Neural cell (in vitro differentiated cells): ENCODE data around the gene BHLHA9. TPM values are rescaled to one million over a fixed set of nuclear protein-coding genes. Genes with fewer than 3 reads are reported as not detected.

Experiments
- H2AFZ ChIP-seq: fragments of 200-600, 300-800 bp; sonication (generic), shearing (Covaris generic); 2 replicates; pipeline ENCODE4 v1.6.0; 2014; ENCODE audit warnings: low read depth, mild to moderate bottlenecking, antibody characterized with exemption, low read length, moderate library complexity
- H3F3A ChIP-seq: fragments of 200-600 bp; shearing (Covaris generic); 2 replicates; pipeline ENCODE4 v1.6.1; 2016; ENCODE audit warnings: mild to moderate bottlenecking, moderate library complexity, mixed read lengths, antibody characterized with exemption, low read length; ENCODE audit not compliant: insufficient read depth, poor library complexity, severe bottlenecking
- H3K27ac ChIP-seq: fragments of 200-600, 300-800 bp; sonication (generic), shearing (Covaris generic); 2 replicates; pipeline ENCODE4 v1.5.1; 2014; ENCODE audit warnings: mild to moderate bottlenecking, low read length, moderate library complexity
- H3K27me3 ChIP-seq: fragments of 300-800, 200-600 bp; sonication (generic), shearing (Covaris generic); 2 replicates; pipeline ENCODE4 v1.6.0; 2014; ENCODE audit warnings: mild to moderate bottlenecking, low read depth, low read length, moderate library complexity; ENCODE audit not compliant: insufficient read depth
- H3K36me3 ChIP-seq: fragments of 300-800, 200-600 bp; sonication (generic), shearing (Covaris generic); 2 replicates; pipeline ENCODE4 v1.5.1; 2014; ENCODE audit warnings: mild to moderate bottlenecking, antibody characterized with exemption, low read length, moderate library complexity; ENCODE audit not compliant: insufficient read depth
- H3K4me2 ChIP-seq: fragments of 300-800, 200-600 bp; sonication (generic), shearing (Covaris generic); 2 replicates; pipeline ENCODE4 v1.6.0; 2014; ENCODE audit warnings: mild to moderate bottlenecking, low read length
- H3K4me3 ChIP-seq: fragments of 300-800, 200-600 bp; sonication (generic), shearing (Covaris generic); 2 replicates; pipeline ENCODE4 v1.5.1; 2014; ENCODE audit warnings: mild to moderate bottlenecking, low read length, moderate library complexity
- H3K79me2 ChIP-seq: fragments of 200-600 bp; shearing (Covaris generic); replicated peaks from 2 replicates; pipeline ENCODE4 v1.6.0; 2014; ENCODE audit warnings: mild to moderate bottlenecking, low read length, moderate library complexity; ENCODE audit not compliant: insufficient read depth
- H3K9ac ChIP-seq: fragments of 300-800, 200-600 bp; sonication (generic), shearing (Covaris generic); 2 replicates; pipeline ENCODE4 v1.6.1; 2016; ENCODE audit warnings: mild to moderate bottlenecking, low read length, mixed read lengths
- H3K9me2 ChIP-seq: fragments of 200-600 bp; shearing (Covaris generic); 2 replicates; pipeline ENCODE4 v1.6.1; 2016; ENCODE audit warnings: mild to moderate bottlenecking, low read length, mixed read lengths; ENCODE audit not compliant: insufficient read depth
- H3K9me3 ChIP-seq: fragments of 200-600, 300-800 bp; sonication (generic), shearing (Covaris generic); 2 replicates; pipeline ENCODE4 v1.6.1; 2016; ENCODE audit warnings: mild to moderate bottlenecking, mixed run types, low read length, moderate library complexity, mixed read lengths
- H4K20me1 ChIP-seq: fragments of 200-600 bp; shearing (Covaris generic); 2 replicates; pipeline ENCODE4 v1.6.1; 2016; ENCODE audit warnings: mild to moderate bottlenecking, mixed run types; ENCODE audit not compliant: insufficient read depth
- EP300 ChIP-seq: fragments of 450-650 bp; conservative IDR thresholded peaks from 2 replicates; pipeline ENCODE4 v1.6.1; 2014; ENCODE audit warnings: antibody characterized with exemption, mild to moderate bottlenecking, moderate library complexity; ENCODE audit not compliant: poor library complexity, severe bottlenecking
- EZH2 ChIP-seq: fragments of 200-600, 300-800 bp; shearing (Covaris generic), sonication (generic); IDR thresholded peaks from 2 replicates; pipeline ENCODE4 v1.6.1; 2014; ENCODE audit warnings: antibody characterized with exemption, low read length, borderline replicate concordance, mild to moderate bottlenecking; ENCODE audit not compliant: insufficient read depth, poor library complexity, severe bottlenecking
- MXI1 ChIP-seq: fragments of 450-650 bp; conservative IDR thresholded peaks from 2 replicates; pipeline ENCODE4 v1.6.1; 2014; ENCODE audit warnings: antibody characterized with exemption, mild to moderate bottlenecking; ENCODE audit not compliant: poor library complexity, severe bottlenecking
- POLR2AphosphoS5 ChIP-seq: IDR thresholded peaks from 2 replicates; pipeline ENCODE4 v1.6.1; 2012
- RAD21 ChIP-seq: fragments of 450-650 bp; conservative IDR thresholded peaks from 2 replicates; pipeline ENCODE4 v1.6.1; 2014; ENCODE audit warnings: antibody characterized with exemption, mild to moderate bottlenecking, moderate library complexity
- SMC3 ChIP-seq: fragments of 450-650 bp; conservative IDR thresholded peaks from 2 replicates; pipeline ENCODE4 v1.6.1; 2014; ENCODE audit warnings: antibody characterized with exemption, mild to moderate bottlenecking, moderate library complexity; ENCODE audit not compliant: poor library complexity
- TAF1 ChIP-seq: IDR thresholded peaks from 2 replicates; pipeline ENCODE4 v1.6.1; 2012; ENCODE audit warnings: low read depth
- polyA plus RNA-seq: library from polyadenylated mRNA; depleted of rRNA; stranded (reverse); fragments of >200 nt; gene quantifications from 2 replicates; pipeline ENCODE4 v1.2.3, GENCODE V29; 2014
- TF ChIP-seq, protein P1 (sequence below): IDR thresholded peaks from 2 replicates; pipeline ENCODE4 v1.6.1; 2012; ENCODE audit warnings: borderline replicate concordance
- TF ChIP-seq, protein P2 (sequence below): fragments of 450-650 bp; IDR thresholded peaks from 2 replicates; pipeline ENCODE4 v1.5.1; 2014; ENCODE audit warnings: antibody characterized with exemption, mild to moderate bottlenecking, moderate library complexity; ENCODE audit not compliant: poor library complexity, severe bottlenecking

BHLHA9 gene
- polyA plus RNA-seq, 1 donor from 2014 or later: not detected

DNA sequence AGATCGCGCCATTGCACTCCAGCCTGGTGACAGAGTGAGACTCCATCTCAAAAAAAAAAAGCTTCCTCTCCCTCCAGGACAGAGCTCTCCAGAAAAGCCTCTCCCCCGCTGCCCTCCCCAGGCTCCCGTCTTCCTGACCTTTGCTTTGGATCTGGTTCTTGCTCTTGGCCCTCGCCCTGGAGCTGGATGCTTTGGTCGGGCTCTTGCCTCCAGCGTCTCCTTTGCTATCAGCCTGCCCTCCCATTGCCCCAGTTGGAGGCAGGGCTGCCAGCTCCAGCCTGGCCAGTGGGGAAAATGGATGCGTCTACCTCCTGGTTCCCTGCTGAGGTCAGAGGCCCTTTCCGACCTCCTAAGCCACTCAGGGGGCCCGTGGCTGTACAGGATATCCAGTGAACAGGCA is 45.2 kb downstream of the BHLHA9 start:
- H3K9me2 ChIP-seq: no peaks in the 10 kb centered on the region
- no peak overlapping the region for H3K27ac ChIP-seq
- H2AFZ ChIP-seq: no peak overlapping the region
- no peaks in the 10 kb centered on the region for H3K79me2 ChIP-seq
- H3F3A ChIP-seq: no peaks in the 10 kb centered on the region
- H4K20me1 ChIP-seq: no peaks in the 10 kb centered on the region
- no peaks in the 10 kb centered on the region for H3K9me3 ChIP-seq
- no peak overlapping the region for H3K9ac ChIP-seq
- H3K4me3 ChIP-seq: no peak overlapping the region
- no peak overlapping the region for H3K4me2 ChIP-seq
- no peaks in the 10 kb centered on the region for H3K36me3 ChIP-seq
- TF ChIP-seq POLR2AphosphoS5 (no peak), RAD21 (no peak), EZH2 (no peak), TAF1 (no peak), MXI1 (no peak), SMC3 (no peak), EP300 (no peak)
- TF ChIP-seq, protein P1, sequence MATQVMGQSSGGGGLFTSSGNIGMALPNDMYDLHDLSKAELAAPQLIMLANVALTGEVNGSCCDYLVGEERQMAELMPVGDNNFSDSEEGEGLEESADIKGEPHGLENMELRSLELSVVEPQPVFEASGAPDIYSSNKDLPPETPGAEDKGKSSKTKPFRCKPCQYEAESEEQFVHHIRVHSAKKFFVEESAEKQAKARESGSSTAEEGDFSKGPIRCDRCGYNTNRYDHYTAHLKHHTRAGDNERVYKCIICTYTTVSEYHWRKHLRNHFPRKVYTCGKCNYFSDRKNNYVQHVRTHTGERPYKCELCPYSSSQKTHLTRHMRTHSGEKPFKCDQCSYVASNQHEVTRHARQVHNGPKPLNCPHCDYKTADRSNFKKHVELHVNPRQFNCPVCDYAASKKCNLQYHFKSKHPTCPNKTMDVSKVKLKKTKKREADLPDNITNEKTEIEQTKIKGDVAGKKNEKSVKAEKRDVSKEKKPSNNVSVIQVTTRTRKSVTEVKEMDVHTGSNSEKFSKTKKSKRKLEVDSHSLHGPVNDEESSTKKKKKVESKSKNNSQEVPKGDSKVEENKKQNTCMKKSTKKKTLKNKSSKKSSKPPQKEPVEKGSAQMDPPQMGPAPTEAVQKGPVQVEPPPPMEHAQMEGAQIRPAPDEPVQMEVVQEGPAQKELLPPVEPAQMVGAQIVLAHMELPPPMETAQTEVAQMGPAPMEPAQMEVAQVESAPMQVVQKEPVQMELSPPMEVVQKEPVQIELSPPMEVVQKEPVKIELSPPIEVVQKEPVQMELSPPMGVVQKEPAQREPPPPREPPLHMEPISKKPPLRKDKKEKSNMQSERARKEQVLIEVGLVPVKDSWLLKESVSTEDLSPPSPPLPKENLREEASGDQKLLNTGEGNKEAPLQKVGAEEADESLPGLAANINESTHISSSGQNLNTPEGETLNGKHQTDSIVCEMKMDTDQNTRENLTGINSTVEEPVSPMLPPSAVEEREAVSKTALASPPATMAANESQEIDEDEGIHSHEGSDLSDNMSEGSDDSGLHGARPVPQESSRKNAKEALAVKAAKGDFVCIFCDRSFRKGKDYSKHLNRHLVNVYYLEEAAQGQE: no peak
- TF ChIP-seq, protein P2, sequence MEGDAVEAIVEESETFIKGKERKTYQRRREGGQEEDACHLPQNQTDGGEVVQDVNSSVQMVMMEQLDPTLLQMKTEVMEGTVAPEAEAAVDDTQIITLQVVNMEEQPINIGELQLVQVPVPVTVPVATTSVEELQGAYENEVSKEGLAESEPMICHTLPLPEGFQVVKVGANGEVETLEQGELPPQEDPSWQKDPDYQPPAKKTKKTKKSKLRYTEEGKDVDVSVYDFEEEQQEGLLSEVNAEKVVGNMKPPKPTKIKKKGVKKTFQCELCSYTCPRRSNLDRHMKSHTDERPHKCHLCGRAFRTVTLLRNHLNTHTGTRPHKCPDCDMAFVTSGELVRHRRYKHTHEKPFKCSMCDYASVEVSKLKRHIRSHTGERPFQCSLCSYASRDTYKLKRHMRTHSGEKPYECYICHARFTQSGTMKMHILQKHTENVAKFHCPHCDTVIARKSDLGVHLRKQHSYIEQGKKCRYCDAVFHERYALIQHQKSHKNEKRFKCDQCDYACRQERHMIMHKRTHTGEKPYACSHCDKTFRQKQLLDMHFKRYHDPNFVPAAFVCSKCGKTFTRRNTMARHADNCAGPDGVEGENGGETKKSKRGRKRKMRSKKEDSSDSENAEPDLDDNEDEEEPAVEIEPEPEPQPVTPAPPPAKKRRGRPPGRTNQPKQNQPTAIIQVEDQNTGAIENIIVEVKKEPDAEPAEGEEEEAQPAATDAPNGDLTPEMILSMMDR: no peak
- H3K27me3 ChIP-seq: no peaks in the 10 kb centered on the region

DNA sequence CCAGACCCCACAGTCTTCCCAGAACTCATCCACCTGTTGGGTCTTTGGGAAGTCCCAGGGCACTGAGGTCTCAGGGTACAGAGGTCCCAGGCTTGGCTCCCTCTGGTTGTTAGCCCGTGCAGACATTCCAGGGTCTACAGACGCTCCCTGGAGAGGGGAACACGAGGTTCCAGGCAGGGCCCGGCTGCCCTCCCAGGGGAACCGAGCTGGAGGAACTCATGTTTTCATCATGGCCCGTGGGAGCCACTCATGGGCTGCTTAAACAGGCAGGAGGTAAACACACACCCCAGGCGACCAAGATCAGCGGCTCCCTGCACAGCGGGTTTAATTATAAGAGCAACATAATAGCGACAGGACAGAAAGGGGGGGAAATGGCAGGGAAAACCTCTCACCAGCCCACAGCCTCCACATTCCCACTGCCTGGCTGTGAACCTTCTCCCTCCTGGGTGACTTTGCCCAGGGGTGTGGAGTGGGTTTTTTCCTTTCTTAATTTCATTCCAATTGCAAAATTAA is 45.7 kb downstream of the BHLHA9 start:
- H2AFZ ChIP-seq: no peak overlapping the region
- H3K27me3 ChIP-seq: no peaks in the 10 kb centered on the region
- H3K9me2 ChIP-seq: no peaks in the 10 kb centered on the region
- no peaks in the 10 kb centered on the region for H3K79me2 ChIP-seq
- no peaks in the 10 kb centered on the region for H3K36me3 ChIP-seq
- H3K9me3 ChIP-seq: no peaks in the 10 kb centered on the region
- no peak overlapping the region for H3K4me3 ChIP-seq
- no peaks in the 10 kb centered on the region for H3F3A ChIP-seq
- H3K27ac ChIP-seq: no peak overlapping the region
- H4K20me1 ChIP-seq: no peaks in the 10 kb centered on the region
- H3K4me2 ChIP-seq: no peak overlapping the region
- peak; percentile 24 for TF ChIP-seq POLR2AphosphoS5
- no peak for TF ChIP-seq TAF1
- TF ChIP-seq RAD21: no peak
- TF ChIP-seq, protein P1: no peak
- no peak overlapping the region for H3K9ac ChIP-seq

Other genes starting within 250 kb of the BHLHA9 start
- 34.5 and 45.2 TPM in 2 replicates for gene ABR, start 90.5 kb upstream of the BHLHA9 start, polyA plus RNA-seq
- gene TRARG1, start 9.2 kb downstream of the BHLHA9 start, polyA plus RNA-seq: not detected in 2 replicates
- gene YWHAE, start 129.8 kb downstream of the BHLHA9 start, polyA plus RNA-seq: 594 and 646 TPM in 2 replicates
- gene CRK, start 185.8 kb downstream of the BHLHA9 start, polyA plus RNA-seq: 105 and 111 TPM in 2 replicates
- 5.7 and 5.8 TPM in 2 replicates for gene MYO1C, start 222.2 kb downstream of the BHLHA9 start, polyA plus RNA-seq
- gene INPP5K, start 246.2 kb downstream of the BHLHA9 start, polyA plus RNA-seq: 35.8 and 37.6 TPM in 2 replicates